ENCODE results near the gene KDM5D.

KDM5D gene

DNA sequence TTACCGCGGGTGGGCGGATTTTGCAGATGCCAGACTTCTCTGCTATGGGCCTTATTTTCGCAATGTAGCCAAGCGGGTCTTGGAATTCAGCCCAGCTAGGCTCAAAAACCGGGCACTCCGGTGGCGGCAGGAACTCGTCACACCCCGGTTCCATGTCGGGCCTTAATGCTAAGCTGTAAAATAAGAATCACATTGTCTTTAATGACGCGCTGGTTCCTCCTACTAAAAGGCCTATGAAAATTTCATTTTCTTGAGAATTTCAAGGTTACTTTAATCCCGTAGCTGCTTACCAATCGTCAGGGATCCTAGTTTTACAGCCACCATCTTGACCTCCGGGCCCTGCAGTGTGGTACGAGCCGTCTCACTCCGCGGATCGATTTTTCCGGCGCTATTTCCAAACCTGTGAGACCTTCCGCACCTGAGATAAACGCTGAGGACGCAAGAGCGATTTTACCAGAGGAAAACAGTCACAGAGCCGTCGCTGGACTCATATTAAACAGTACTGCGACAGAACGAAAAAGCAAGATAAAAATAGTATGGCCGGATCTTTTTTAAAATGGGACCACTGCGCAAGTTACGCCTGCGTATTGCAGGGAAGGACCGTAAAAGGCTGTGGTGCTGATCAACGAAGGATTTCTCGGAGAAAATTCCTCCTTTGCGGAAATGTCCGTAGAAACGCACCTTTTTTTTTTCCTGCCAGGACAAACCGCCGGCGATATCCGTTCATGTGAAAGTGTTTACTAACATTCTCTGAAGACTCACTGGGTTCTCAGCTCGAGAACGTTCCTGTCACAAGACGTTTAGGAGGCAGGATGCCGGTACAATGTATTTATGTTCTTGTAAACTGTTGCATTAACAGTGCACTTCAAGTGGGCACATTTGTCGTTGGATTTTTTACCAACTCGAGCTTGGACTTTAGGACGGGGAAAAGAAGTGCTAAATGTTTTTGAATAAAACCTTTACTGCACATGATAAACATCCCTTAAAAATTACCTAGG lies at the start of gene KDM5D:
Gene KDM5D (minus strand): TSS at position 346 of the 998 bp plus-strand sequence. CDS start 192 bp downstream, at position 154.
- Histone ChIP-seq H3K9me3 (ENCODE audit: control insufficient read depth in 1 of 2, low read length in 2 of 2) (no peaks in the 10 kb centered on the region), H3K4me3 (ENCODE audit: low read depth in 1 of 2, low read length in 2 of 2) (peak within 1 kb of the TSS; percentile 65 to 80), H3K36me3 (ENCODE audit: control insufficient read depth in 1 of 2, insufficient read depth in 2 of 2, low read length in 2 of 2) (peaks cover 1 to 5% of the 10 kb centered on the region in 2 donors), H3K27ac (ENCODE audit: low read length) (peak within 1 kb of the TSS; percentile 97), H3K4me1 (ENCODE audit: control insufficient read depth in 1 of 2, insufficient read depth in 2 of 2, low read length in 2 of 2) (peaks cover 0 to 6% of the 10 kb centered on the region in 2 donors), H3K27me3 (ENCODE audit: low read depth, low read length) (no peaks in the 10 kb centered on the region)

- H3K27ac ChIP-seq (ENCODE audit: low read length) = no peak overlapping the region
- H3K27me3 ChIP-seq (ENCODE audit: low read depth, low read length) = no peaks in the 10 kb centered on the region
- no peaks in the 10 kb centered on the region for H3K4me1 ChIP-seq (ENCODE audit: control insufficient read depth in 1 of 2, insufficient read depth in 2 of 2, low read length in 2 of 2)
- H3K36me3 ChIP-seq (ENCODE audit: control insufficient read depth in 1 of 2, insufficient read depth in 2 of 2, low read length in 2 of 2) = no peaks in the 10 kb centered on the region
- H3K4me3 ChIP-seq (ENCODE audit: low read depth in 1 of 2, low read length in 2 of 2) = no peak overlapping the region
- no peaks in the 10 kb centered on the region for H3K9me3 ChIP-seq (ENCODE audit: control insufficient read depth in 1 of 2, low read length in 2 of 2)
Measured at GRCh38 chrY:19768375-19768774, 23.8 kb upstream of the KDM5D start.

DNA sequence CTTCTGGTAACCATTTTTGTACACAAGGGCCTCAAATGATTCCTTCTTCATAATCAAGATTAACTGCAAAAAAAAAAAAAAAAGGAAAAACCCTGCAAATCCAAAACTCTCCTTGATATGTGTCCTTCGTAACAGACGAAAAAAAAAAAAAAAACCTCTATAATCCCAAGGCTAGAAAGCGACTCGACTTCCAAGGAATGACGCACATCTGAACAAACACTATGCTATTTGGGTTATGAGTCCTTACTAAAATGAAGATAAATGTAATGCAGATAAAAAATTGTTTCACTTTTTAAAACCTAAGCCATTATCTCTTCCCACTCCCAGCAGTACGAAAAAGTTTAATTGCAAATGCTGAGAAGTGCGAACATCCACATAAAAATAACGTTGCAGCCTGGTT lies 1.2 kb downstream of the KDM5D start:
- H3K36me3 ChIP-seq (ENCODE audit: control insufficient read depth in 1 of 2, insufficient read depth in 2 of 2, low read length in 2 of 2) = peaks cover 8 to 9% of the 10 kb centered on the region in 2 donors
- H3K4me3 ChIP-seq (ENCODE audit: low read depth in 1 of 2, low read length in 2 of 2) = peak overlapping the region; percentile 65 to 80
- H3K27ac ChIP-seq (ENCODE audit: low read length) = peak overlapping the region; percentile 97
- no peaks in the 10 kb centered on the region for H3K9me3 ChIP-seq (ENCODE audit: control insufficient read depth in 1 of 2, low read length in 2 of 2)
- H3K27me3 ChIP-seq (ENCODE audit: low read depth, low read length) = no peaks in the 10 kb centered on the region
- peaks cover 0 to 6% of the 10 kb centered on the region in 2 donors for H3K4me1 ChIP-seq (ENCODE audit: control insufficient read depth in 1 of 2, insufficient read depth in 2 of 2, low read length in 2 of 2)

DNA sequence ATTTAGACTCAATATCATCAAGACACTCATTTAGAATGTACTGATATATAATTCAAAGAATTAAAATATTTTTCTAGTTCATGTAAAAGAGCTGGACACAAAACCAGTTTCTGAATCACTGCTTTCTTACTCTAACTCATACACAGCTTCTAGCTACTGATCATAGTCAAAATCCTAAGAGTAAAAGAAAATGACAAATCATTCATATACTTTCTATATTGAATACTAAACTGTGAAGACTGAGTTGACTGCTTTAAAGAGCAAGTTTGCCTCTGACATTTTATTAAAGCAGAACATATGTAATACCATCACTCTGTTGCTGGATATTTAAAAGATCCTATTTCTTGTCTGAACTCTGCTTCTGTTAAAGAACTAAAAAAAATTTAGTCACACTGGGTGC lies 2.4 kb downstream of the KDM5D start:
- peaks cover 8 to 9% of the 10 kb centered on the region in 2 donors for H3K36me3 ChIP-seq (ENCODE audit: control insufficient read depth in 1 of 2, insufficient read depth in 2 of 2, low read length in 2 of 2)
- no peak overlapping the region for H3K4me3 ChIP-seq (ENCODE audit: low read depth in 1 of 2, low read length in 2 of 2)
- H3K9me3 ChIP-seq (ENCODE audit: control insufficient read depth in 1 of 2, low read length in 2 of 2) = no peaks in the 10 kb centered on the region
- H3K27me3 ChIP-seq (ENCODE audit: low read depth, low read length) = no peaks in the 10 kb centered on the region
- H3K27ac ChIP-seq (ENCODE audit: low read length) = no peak overlapping the region
- H3K4me1 ChIP-seq (ENCODE audit: control insufficient read depth in 1 of 2, insufficient read depth in 2 of 2, low read length in 2 of 2) = peaks cover 0 to 6% of the 10 kb centered on the region in 2 donors

GRCh38 chrY:19734425-19734824 lies 10.1 kb downstream of the KDM5D start:
- Histone ChIP-seq H3K27ac (ENCODE audit: low read length) (no peak overlapping the region), H3K9me3 (ENCODE audit: control insufficient read depth in 1 of 2, low read length in 2 of 2) (no peaks in the 10 kb centered on the region), H3K36me3 (ENCODE audit: control insufficient read depth in 1 of 2, insufficient read depth in 2 of 2, low read length in 2 of 2) (peaks cover 28 to 41% of the 10 kb centered on the region in 2 donors), H3K4me3 (ENCODE audit: low read depth in 1 of 2, low read length in 2 of 2) (no peak overlapping the region), H3K4me1 (ENCODE audit: control insufficient read depth in 1 of 2, insufficient read depth in 2 of 2, low read length in 2 of 2) (no peaks in the 10 kb centered on the region), H3K27me3 (ENCODE audit: low read depth, low read length) (no peaks in the 10 kb centered on the region)

GRCh38 chrY:19717950-19718349 lies 26.6 kb downstream of the KDM5D start:
- no peaks in the 10 kb centered on the region for H3K27me3 ChIP-seq (ENCODE audit: low read depth, low read length)
- H3K9me3 ChIP-seq (ENCODE audit: control insufficient read depth in 1 of 2, low read length in 2 of 2) = no peaks in the 10 kb centered on the region
- H3K4me3 ChIP-seq (ENCODE audit: low read depth in 1 of 2, low read length in 2 of 2) = no peak overlapping the region
- H3K36me3 ChIP-seq (ENCODE audit: control insufficient read depth in 1 of 2, insufficient read depth in 2 of 2, low read length in 2 of 2) = peaks cover 41 to 50% of the 10 kb centered on the region in 2 donors
- H3K27ac ChIP-seq (ENCODE audit: low read length) = no peak overlapping the region
- no peaks in the 10 kb centered on the region for H3K4me1 ChIP-seq (ENCODE audit: control insufficient read depth in 1 of 2, insufficient read depth in 2 of 2, low read length in 2 of 2)

- no peaks in the 10 kb centered on the region for H3K27me3 ChIP-seq (ENCODE audit: low read depth, low read length)
- no peak overlapping the region for H3K27ac ChIP-seq (ENCODE audit: low read length)
- H3K9me3 ChIP-seq (ENCODE audit: control insufficient read depth in 1 of 2, low read length in 2 of 2) = no peaks in the 10 kb centered on the region
- H3K4me1 ChIP-seq (ENCODE audit: control insufficient read depth in 1 of 2, insufficient read depth in 2 of 2, low read length in 2 of 2) = no peaks in the 10 kb centered on the region
- H3K4me3 ChIP-seq (ENCODE audit: low read depth in 1 of 2, low read length in 2 of 2) = no peak overlapping the region
- peaks cover 40 to 53% of the 10 kb centered on the region in 2 donors for H3K36me3 ChIP-seq (ENCODE audit: control insufficient read depth in 1 of 2, insufficient read depth in 2 of 2, low read length in 2 of 2)
Measured at GRCh38 chrY:19717146-19717545, 27.4 kb downstream of the KDM5D start.

DNA sequence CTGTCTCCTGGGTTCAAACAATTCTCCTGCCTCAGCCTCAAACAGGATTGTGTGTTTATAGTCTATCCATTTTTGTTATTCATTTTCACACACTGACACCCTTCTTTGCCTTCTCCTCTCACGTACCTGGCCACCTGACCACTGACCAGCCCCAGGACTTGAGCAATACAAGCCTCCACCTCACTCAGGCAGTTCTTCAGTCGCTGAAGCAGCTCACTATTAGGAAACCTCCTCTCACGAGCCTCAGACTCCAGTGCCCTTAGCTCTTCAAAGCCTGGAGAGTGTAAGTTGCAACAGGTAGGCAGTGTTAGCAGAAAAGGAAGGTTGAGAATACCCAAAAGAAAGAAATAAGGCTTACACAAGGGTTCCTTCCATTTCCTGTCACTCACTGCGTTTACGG lies 29.3 kb downstream of the KDM5D start:
- no peak overlapping the region for H3K27ac ChIP-seq (ENCODE audit: low read length)
- H3K36me3 ChIP-seq (ENCODE audit: control insufficient read depth in 1 of 2, insufficient read depth in 2 of 2, low read length in 2 of 2) = peaks cover 41 to 44% of the 10 kb centered on the region in 2 donors
- H3K4me1 ChIP-seq (ENCODE audit: control insufficient read depth in 1 of 2, insufficient read depth in 2 of 2, low read length in 2 of 2) = no peaks in the 10 kb centered on the region
- H3K27me3 ChIP-seq (ENCODE audit: low read depth, low read length) = no peaks in the 10 kb centered on the region
- no peaks in the 10 kb centered on the region for H3K9me3 ChIP-seq (ENCODE audit: control insufficient read depth in 1 of 2, low read length in 2 of 2)
- no peak overlapping the region for H3K4me3 ChIP-seq (ENCODE audit: low read depth in 1 of 2, low read length in 2 of 2)

- H3K4me1 ChIP-seq (ENCODE audit: control insufficient read depth in 1 of 2, insufficient read depth in 2 of 2, low read length in 2 of 2) = no peaks in the 10 kb centered on the region
- no peaks in the 10 kb centered on the region for H3K9me3 ChIP-seq (ENCODE audit: control insufficient read depth in 1 of 2, low read length in 2 of 2)
- no peak overlapping the region for H3K4me3 ChIP-seq (ENCODE audit: low read depth in 1 of 2, low read length in 2 of 2)
- H3K27ac ChIP-seq (ENCODE audit: low read length) = no peak overlapping the region
- H3K36me3 ChIP-seq (ENCODE audit: control insufficient read depth in 1 of 2, insufficient read depth in 2 of 2, low read length in 2 of 2) = peaks cover 51 to 54% of the 10 kb centered on the region in 2 donors
- no peaks in the 10 kb centered on the region for H3K27me3 ChIP-seq (ENCODE audit: low read depth, low read length)
Measured at GRCh38 chrY:19713430-19713829, 31.1 kb downstream of the KDM5D start.

- Histone ChIP-seq H3K27me3 (ENCODE audit: low read depth, low read length) (no peaks in the 10 kb centered on the region), H3K27ac (ENCODE audit: low read length) (no peak overlapping the region), H3K36me3 (ENCODE audit: control insufficient read depth in 1 of 2, insufficient read depth in 2 of 2, low read length in 2 of 2) (peaks cover 53 to 72% of the 10 kb centered on the region in 2 donors), H3K9me3 (ENCODE audit: control insufficient read depth in 1 of 2, low read length in 2 of 2) (no peaks in the 10 kb centered on the region), H3K4me1 (ENCODE audit: control insufficient read depth in 1 of 2, insufficient read depth in 2 of 2, low read length in 2 of 2) (no peaks in the 10 kb centered on the region), H3K4me3 (ENCODE audit: low read depth in 1 of 2, low read length in 2 of 2) (no peak overlapping the region)
Measured at GRCh38 chrY:19706273-19706672, 38.3 kb downstream of the KDM5D start.

DNA sequence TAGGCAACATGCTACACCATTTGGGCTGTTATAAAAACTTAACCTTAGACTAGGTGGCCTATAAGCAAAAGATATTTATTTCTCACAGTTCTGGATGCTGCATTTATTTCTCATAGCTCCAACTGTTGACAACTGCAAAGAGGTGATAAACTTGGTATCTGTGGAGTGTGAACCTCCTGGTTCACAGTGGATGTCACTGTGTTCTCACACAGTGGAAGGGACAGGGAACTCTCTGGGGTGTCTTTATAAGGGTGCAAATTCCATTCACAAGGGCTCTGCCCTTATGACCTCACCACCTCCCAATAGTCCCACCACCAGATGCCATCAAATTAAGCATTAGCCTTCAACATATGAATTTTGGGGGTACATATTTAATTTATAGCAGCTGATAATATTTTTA lies 46.0 kb downstream of the KDM5D start:
- Histone ChIP-seq H3K4me1 (ENCODE audit: control insufficient read depth in 1 of 2, insufficient read depth in 2 of 2, low read length in 2 of 2) (no peaks in the 10 kb centered on the region), H3K4me3 (ENCODE audit: low read depth in 1 of 2, low read length in 2 of 2) (no peak overlapping the region), H3K36me3 (ENCODE audit: control insufficient read depth in 1 of 2, insufficient read depth in 2 of 2, low read length in 2 of 2) (peaks cover 7 to 51% of the 10 kb centered on the region in 2 donors), H3K9me3 (ENCODE audit: control insufficient read depth in 1 of 2, low read length in 2 of 2) (no peaks in the 10 kb centered on the region), H3K27me3 (ENCODE audit: low read depth, low read length) (no peaks in the 10 kb centered on the region), H3K27ac (ENCODE audit: low read length) (no peak overlapping the region)
